IPS-18c (cell line): Measurements from ENCODE around the gene CA14.
A peak's percentile ranks its signal among the peaks of the same experiment; 100 is the strongest.
"Not testable (repeated sequence)": the region's sequence is repeated elsewhere in the genome, so short reads cannot be mapped to it uniquely, and the experiment has no call there.

Experiments
- H3K4me3 ChIP-seq: 2 replicates; pipeline ENCODE4 v1.7.0; 2013; ENCODE audit warnings: low read depth, mild to moderate bottlenecking, low read length, moderate library complexity; ENCODE audit not compliant: insufficient read depth
- H3K9me3 ChIP-seq: one replicate; pipeline ENCODE4 v1.6.1; 2013; ENCODE audit warnings: mild to moderate bottlenecking, low read length, moderate library complexity; ENCODE audit not compliant: control insufficient read depth, insufficient read depth

CA14 gene

GRCh38 chr1:150257624-150258585, at the start of gene CA14:
Gene CA14, plus strand, starts transcription at chr1:150257774. Its CDS starts 355 bp downstream, at chr1:150258129.
- peak within 1 kb of the TSS; percentile 64 for H3K4me3 ChIP-seq
- no peaks in the 10 kb centered on the region for H3K9me3 ChIP-seq

GRCh38 chr1:150208460-150208859, 49.1 kb upstream of the CA14 start:
- not testable (repeated sequence) for H3K4me3 ChIP-seq

DNA sequence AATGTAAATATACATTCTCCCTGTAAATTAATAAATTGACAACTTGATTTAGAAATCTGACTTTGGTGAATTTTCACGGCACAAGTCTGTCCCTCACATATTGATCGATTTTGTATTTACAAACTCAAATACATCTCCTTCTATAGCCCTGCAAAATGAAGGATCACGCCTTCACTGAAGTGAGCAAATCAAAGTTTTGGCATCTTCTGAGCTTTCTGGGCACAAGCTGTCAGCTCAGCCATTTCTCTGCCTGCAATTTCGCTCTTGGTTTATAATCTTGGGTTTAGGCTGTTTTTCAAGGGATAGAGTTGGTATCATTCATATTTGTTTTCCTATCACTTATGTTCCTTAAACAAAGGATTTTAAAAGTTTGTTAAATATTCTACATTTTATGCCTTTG, 47.5 kb upstream of the CA14 start:
- Histone ChIP-seq H3K4me3 (no peak overlapping the region), H3K9me3 (no peaks in the 10 kb centered on the region)

More at GRCh38 chr1:150208460-150208859, 49.1 kb upstream of the CA14 start:
- H3K9me3 ChIP-seq = not testable (repeated sequence)

- Histone ChIP-seq H3K4me3 (no peak overlapping the region), H3K9me3 (no peaks in the 10 kb centered on the region)
These were observed 46.9 kb upstream of the CA14 start for GRCh38 chr1:150210706-150211105.

GRCh38 chr1:150212070-150212469, 45.5 kb upstream of the CA14 start:
- Histone ChIP-seq H3K4me3 (no peak overlapping the region), H3K9me3 (no peaks in the 10 kb centered on the region)

- peak overlapping the region; percentile 46; the same call in 1 of the 2 replicates for H3K4me3 ChIP-seq
These were observed 44.1 kb upstream of the CA14 start for GRCh38 chr1:150213170-150214098.

DNA sequence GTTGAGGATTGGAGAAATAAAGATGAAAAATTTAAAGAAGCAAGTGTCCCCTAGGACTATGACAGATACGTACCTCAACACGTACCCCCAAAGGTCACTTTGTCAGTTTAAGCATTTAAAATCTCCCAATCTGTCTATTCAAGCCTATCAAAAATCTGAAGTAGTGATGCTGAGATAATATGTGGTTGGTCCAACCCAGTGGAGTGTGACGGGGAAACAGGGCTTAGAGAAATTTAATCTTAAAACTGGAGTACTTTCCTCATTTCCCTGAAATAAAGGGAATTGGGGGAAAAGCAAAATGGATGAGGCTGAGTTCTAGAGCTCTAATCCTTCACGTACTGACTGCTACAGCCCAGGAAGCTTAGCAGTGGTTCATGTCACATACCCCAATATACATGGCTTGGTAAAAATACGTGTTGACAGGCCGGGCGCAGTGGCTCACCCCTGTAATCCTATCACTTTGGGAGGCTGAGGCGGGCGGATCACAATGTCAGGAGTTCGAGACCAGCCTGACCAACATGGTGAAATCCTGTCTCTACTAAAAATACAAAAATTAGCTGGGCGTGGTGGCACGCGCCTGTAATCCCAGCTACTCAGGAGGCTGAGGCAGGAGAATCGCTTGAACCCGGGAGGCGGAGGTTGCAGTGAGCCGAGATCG, 43.3 kb upstream of the CA14 start:
- peak overlapping the region; percentile 46; the same call in 1 of the 2 replicates for H3K4me3 ChIP-seq
- H3K9me3 ChIP-seq = not testable (repeated sequence)

More at GRCh38 chr1:150213170-150214098, 44.1 kb upstream of the CA14 start:
- H3K9me3 ChIP-seq = no peaks in the 10 kb centered on the region

- H3K4me3 ChIP-seq, H3K9me3 ChIP-seq: not testable (repeated sequence)
These were observed 41.7 kb upstream of the CA14 start for GRCh38 chr1:150215855-150216254.

- Histone ChIP-seq H3K9me3 (no peaks in the 10 kb centered on the region), H3K4me3 (no peak overlapping the region)
These were observed 36.0 kb upstream of the CA14 start for GRCh38 chr1:150221552-150221951.

GRCh38 chr1:150224983-150225382, 32.6 kb upstream of the CA14 start:
- no peaks in the 10 kb centered on the region for H3K9me3 ChIP-seq
- H3K4me3 ChIP-seq = no peak overlapping the region

GRCh38 chr1:150225546-150225945, 32.0 kb upstream of the CA14 start:
- Histone ChIP-seq H3K4me3 (no peak overlapping the region), H3K9me3 (no peaks in the 10 kb centered on the region)

GRCh38 chr1:150226486-150226885, 31.1 kb upstream of the CA14 start:
- peaks cover 2% of the 10 kb centered on the region for H3K9me3 ChIP-seq
- no peak overlapping the region for H3K4me3 ChIP-seq

GRCh38 chr1:150227228-150227627, 30.3 kb upstream of the CA14 start:
- H3K9me3 ChIP-seq = peaks cover 2% of the 10 kb centered on the region
- no peak overlapping the region for H3K4me3 ChIP-seq

DNA sequence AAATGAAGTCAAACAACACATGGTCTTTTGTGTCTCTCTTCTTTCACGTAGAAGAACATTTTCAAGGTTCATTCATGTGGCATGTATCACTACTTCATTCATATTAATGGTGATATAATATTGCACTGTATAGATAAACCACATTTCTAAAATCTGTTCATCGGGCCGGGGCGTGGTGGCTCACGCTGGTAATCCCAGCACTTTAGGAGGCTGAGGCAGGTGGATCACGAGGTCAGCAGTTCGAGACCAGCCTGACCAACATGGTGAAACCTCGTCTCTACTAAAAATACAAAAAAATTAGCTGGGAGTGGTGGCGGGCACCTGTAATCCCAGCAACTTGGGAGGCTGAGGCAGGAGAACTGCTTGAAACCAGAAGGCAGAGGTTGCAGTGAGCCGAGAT, 29.3 kb upstream of the CA14 start:
- H3K9me3 ChIP-seq = not testable (repeated sequence)

GRCh38 chr1:150232921-150233320, 24.7 kb upstream of the CA14 start:
- H3K4me3 ChIP-seq, H3K9me3 ChIP-seq: not testable (repeated sequence)

More for the DNA sequence above, 29.3 kb upstream of the CA14 start:
- not testable (repeated sequence) for H3K4me3 ChIP-seq

DNA sequence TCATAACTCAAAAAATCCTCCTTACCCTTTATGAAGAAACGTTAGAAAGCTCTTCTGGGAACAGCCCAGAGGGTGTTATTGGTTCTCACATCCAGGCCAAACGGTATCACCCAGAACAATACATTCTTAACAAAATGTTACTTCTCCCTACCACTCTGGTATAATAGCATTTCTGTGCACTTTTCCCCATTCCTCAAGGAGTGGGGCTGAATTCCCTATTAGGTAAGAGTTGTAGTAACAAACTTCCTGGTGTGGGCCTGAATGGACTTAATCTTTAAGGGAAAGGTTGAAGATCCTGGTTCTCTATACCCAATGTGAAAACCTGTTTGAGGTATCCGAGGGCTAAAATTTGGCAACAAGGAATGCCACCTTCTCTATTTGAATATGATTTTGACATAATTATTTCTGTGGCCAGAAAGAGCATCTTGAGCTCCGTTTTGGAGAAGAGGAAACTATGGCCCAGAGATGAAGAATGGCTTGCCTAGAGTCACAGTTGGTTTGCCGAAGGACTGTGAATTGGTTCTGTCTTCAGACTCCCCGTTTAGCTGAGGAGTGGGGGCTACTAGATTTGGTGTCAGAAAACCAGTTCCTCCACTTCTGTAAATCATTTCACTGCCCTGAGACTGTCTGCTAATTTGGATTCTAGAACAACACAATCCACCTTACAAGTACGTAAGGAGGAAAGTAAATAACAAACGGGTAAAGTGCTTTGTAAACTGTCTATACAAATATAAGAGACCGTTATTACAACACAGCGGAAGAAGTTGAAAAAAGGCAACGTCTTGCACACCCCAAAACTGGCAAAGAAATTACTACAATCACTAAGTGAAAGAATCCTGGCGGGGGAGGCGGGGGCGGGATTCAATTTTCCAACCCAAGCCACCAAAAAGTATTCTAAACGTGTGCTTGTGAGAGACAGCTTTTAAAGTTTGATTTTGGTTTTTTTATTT, 23.9 kb upstream of the CA14 start:
- H3K9me3 ChIP-seq = peaks cover 2% of the 10 kb centered on the region
- peak overlapping the region; percentile 81 for H3K4me3 ChIP-seq
